Stimulated activated CD4-positive, alpha-beta T cell treated with anti-CD3 and anti-CD28 coated beads, Interleukin-12 subunit alpha, Interleukin-12 subunit beta, amount 100 ng/mL, for 4 hours (primary cell): Measurements from ENCODE around the gene TRAF3IP1.
A peak's percentile ranks its signal among the peaks of the same experiment; 100 is the strongest.

Experiments
- DNase-seq: peaks from one replicate; pipeline ENCODE4 v3.0.0-alpha.2; 2020

The TRAF3IP1 gene

DNA sequence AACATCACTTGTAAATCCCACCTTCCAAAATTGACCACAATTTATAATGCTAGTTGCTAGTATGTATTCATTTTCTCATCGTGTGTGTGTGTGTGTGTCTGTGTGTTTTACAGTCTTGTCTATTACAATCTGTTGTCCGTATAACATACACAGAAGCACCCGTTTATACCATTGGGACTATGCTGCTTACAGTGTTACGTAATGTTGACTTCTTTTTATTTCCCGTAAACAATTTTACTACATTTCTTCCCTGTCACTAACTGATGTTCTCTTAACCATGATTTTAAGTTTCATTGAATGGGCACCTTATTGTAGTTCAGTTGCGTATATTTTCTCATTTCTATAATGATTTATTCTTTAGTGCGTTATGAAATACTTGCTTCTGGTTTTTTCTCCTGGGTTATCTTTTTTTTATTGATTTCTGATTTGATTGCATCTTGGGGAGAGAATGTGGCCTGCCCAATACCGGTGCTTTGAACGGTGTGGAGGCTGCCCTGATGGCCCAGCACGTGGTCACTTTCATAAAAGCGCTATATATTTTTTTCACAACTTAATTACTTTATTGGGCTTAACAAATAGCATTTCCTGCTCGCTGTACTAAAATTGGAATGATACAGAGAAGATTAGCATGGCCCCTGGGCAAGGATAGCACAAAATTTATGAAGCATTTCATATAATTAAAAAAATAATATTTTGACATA, 91.9 kb downstream of the TRAF3IP1 start:
- no peak for DNase-seq

DNA sequence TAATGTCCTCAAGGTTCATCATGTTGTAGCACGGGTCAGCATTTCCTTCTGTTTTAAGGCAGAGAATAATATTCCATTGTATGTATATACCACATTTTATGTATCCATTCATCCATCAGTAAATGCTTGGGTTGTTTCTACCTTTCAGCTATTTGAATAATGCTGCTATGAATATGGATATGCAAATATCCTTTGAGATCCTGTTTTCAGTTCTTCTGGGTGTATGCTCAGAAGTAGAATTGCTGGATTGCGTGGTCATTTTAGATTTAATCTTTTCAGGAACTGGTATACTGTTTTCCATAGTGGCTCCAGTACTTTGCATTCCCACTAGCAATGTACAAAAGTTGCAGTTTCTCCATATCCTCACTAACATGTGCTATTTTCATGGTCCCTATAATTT, 93.0 kb downstream of the TRAF3IP1 start:
- no peak for DNase-seq

DNA sequence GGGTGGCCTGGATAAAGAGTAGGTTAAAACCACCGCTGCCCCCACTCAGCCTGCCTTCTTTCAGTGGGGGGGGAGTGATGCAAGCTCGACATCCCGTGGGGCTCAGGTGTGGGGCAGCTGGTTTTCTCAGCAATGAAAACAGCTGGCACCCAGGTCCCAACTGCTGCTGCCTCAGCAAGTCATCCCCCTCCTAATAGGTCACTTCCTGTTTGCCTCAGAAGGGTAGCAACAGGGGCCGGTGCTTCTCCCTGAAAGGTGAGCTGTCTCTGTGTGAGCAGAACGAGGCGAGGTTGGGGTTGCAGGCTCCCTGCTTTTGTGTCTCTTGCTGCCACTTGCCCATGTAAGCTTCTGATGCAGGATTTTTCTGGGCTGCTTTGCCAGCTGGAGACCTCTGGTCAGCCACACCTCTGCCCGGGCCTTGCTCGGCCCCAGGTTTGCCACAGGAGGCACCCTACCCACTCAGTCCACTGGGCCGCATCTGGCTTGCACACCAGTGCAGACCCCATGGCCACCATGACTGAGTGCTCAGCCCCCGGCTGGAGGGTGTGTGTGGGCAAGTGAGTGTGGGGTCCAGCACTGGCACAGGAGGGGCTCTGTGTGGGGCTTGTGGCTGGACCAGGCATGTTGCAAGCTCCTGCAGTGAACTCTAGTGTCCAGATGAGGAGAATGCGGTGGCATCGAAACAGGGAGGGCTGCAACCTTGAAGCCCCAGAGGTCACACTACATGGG, 94.9 kb downstream of the TRAF3IP1 start:
- DNase-seq, result no peak

DNA sequence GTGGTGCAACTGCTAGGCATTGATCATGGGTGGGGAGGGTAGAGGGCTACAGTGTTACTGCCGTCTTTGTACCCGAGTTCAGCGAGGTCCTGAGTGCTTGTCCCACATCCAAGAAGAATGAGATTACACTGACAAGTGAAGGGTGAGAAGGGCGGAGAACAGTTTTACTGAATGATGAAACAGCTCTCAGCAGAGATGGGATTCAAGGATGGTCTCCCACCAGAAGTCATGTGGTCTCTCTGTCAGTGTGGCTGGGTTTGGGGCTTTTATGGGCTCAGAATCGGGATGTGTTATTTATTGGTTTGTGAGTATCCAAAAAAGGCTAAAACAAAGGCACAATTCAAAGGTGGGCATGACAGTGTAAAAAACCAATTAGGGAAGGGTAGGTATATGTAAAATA, 95.6 kb downstream of the TRAF3IP1 start:
- no peak for DNase-seq

DNA sequence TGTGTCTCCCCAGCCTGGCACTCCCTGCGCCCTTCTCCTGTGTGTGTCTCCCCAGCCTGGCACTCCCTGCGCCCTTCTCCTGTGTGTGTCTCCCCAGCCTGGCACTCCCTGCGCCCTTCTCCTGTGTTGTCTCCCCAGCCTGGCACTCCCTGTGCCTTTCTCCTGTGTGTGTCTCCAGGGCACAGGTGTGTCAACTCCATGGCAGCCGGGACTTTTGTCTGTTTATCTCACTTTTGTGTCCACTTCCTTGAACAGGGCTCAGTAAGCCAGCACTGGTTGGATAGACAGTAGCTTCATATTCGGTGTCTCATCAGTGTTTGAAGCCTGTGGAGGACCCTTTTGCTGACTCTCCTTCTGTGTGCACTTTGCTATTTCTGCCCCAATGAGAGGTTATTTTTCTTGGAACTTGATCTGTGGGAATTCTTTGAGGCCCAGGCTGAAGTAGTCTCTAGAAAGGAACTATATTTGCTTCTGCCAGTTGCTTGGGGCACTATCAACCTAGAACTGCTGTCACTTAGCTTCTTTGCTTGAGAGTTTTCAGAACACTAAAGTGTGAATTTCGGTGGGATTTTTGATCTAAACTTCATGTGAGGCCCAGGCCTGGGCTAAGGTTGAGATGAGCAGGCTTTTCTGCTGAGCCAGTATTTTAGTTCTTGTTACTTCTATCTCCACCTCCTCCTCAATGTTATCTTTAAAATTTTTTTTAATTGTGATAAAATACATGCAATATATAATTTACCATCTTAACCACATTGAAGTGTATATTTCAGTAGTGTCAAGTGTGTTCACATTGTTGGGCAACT, 98.1 kb downstream of the TRAF3IP1 start:
- no peak for DNase-seq

DNA sequence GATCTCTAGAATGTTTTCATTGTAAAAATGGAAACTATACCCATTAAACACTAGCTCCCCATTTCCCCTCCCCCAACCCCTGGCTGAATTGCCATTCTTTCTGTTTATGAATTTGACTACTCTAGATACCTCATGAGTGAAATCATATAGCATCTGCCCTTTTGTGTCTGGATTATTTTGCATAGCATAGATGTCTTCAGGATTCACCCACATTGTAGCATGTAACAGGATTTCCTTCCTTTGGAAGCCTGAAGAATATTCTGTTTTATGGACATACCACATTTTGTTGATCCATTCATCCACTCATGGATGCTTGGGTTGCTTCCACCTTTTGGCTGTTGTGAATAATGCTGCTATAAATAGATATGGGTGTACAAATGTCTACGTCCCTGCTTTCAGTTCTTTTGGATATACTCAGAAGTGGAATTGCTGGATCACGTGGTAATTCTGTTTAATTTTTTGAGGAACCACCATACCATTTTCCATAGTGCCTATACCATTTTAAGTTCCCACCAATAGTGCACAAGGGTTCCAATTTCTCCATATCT, 98.8 kb downstream of the TRAF3IP1 start:
- no peak for DNase-seq

DNA sequence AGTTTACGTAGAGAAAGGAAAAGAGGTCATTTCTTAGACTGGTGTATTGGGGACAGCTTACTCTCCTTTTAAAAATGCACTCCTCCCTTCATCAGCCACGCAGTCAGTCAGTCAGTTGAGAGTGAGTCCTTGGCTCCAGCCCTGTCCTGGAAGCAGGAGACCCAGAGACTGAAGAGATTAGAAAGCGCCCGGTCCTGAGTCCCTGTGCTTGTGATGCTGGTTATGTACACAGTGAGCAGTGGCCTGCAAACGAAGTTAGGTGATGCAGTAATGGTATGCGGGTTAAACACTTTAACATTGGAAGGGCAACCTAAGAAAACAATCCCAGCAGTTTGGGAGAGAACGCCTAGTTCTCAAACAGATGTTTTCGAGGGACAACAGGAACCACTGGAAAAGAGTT, 100.1 kb downstream of the TRAF3IP1 start:
- DNase-seq, result no peak

DNA sequence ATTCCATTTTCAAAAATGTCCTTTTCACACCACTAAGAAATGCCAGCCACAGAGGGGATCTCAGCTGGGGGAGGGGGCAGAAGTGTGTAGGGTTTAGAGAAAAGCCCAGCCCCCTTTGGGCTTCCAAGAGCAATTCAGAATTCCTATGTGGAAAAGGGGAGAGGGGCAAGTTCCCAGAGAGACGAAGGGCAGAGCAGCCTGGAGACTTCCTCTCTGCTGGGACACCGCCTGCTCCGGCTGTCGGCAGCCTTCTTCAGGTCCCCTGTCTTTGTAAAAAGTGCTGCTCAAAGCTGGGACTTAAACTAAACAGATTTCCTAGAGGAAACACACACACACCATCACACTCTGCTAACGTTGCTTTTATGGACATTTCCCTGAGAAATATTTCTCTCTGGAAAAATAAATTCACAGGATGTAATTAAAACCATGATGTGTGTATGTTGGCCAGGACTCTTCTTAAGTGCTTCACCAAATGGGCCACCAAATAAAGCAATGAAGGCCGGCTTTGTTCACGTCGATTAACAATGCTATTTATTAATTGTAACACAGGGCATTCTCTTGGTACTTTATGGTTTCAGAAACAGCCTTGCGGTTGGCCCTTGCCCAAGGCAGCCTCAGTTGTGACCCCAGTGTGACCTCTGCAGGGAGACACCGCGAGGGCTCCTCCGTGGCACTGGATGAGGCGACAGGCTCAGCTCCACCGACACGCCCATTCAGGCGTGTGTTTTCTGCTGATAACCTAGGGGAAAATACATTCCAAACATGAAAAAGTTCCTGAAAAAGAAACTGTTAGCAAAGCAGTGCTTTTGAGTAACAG, 100.8 kb downstream of the TRAF3IP1 start:
- DNase-seq, result no peak

DNA sequence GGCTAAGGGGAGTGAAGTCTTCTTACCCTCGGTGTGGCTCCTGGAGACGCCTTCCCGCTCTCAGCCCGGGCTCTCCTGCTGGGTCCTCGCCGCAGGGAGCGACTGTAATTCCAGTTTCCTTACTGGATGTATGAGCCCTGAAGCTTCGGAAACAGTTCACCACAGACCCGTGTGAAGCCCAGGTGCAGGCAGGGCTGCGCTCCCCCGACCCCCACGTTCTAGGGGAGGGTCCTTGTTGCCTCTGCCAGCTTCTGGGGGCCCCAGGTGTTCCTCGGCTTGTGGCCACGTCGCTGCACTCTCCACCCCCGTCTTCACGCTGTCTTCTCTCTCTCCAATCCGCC, 101.3 kb downstream of the TRAF3IP1 start:
- no peak for DNase-seq

DNA sequence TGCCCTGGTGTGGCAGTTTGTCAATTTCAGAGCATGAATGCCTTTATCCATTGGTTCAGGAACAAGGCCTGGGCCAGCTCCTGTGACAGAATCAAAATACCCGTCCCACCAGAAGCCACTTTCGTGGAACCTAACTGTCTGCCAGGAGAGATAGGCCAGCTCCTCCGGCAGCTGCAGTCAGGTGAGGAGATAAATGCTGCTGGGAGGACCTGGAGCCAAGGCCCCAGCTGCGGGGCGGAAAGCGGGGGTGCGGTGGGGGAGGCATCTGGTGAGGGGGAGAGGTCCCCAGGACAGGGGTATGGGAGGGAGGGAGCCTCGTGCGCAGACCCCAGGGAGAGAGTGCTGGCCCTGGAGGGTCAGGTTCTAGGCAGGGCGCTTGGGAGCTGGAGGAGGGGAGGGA, 102.0 kb downstream of the TRAF3IP1 start:
- no peak for DNase-seq

DNA sequence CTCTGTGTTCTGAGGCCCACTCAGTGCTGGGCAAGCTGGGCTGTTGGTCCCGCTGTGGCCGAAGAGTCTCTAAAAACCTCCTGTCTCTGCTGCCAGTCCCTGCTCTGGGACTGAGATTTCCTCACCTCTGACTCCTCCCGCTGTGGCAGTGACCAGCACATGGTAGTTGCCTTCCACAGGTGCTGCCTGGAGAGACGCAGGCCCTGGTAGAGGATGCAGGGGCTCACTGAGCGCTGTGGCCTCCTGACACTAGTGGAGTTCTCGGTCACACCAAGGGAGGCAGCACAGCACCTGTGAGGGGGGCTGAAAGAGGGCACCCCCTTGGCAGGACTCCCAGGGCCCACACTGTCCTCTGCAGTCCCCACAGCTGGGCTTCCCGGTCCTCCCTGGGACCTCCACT, 102.6 kb downstream of the TRAF3IP1 start:
- no peak for DNase-seq

DNA sequence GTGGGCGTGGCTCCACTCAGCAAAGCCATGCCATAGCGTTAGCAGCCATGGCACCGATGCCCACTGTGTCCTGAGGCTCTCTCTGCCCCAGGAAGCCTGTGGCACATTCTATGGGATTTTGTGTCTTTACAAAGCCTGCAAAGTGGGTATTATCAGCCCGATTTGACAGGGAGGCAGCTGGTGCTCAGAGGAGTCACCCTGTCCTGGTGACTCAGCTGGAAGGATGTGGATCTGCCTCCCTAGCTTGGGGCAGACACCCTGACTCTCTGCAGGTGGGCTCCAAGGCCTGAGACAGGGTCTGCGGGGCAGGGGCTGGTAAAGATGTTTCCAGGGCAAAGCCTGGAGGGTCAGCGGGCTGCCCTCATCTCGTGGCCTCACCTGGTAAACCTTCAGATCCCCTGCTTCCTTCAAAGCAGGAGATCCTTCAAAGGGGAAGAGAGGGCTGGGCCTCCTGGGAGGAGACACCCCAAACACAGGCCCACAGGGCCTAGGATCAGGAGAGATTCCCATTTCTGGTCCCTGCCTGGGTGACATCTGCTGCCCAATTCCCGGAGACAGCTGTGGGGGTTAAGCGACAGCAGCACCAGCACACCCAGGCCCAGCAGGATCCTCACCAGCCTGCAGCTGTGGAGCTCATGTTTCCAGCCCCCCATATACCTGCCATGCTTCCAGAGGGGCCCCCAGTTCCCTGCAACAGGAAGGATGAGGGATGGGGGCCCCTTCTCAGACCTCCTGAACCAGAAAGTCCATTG, 103.4 kb downstream of the TRAF3IP1 start:
- DNase-seq, result no peak

DNA sequence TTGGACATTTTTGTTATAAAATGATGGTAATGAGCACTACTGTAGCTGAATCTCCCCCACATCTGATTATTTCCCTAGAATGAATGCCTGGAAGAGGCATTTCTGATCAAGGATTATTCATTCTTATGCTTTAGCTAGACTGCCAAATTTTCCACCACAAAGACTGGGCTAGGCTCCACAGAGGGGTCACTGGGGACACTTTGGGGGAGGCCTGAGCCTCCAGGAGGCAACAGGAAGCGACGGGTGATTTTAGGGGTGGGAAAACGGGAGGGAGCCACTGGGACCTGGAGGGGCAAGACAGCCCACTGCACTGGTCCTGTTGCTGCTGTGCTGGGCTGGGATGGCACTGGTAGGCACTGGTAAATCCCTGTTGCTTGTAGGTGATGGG, 104.0 kb downstream of the TRAF3IP1 start:
- no peak for DNase-seq

DNA sequence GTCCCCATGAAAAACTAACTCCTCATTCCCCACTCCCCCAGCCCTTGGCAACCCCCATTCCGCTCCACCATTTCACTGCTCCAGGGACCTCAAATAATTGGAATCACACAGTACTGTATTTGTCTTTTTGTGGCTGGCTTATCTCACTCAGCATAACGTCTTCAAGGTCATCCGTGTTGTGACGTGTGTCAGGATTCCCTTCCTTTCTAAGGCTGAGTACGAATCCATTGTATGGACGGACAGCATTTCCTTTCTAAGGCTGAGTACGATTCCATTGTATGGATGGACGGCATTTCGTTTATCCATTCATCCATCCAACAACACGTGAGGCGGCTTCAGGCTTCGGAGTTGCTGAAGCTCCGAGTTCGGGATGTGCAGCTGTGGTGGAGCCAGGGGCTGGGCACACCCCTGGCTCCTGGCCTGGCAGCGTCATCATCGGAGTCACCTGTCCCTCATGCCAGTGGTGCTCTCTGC, 105.2 kb downstream of the TRAF3IP1 start:
- no peak for DNase-seq

DNA sequence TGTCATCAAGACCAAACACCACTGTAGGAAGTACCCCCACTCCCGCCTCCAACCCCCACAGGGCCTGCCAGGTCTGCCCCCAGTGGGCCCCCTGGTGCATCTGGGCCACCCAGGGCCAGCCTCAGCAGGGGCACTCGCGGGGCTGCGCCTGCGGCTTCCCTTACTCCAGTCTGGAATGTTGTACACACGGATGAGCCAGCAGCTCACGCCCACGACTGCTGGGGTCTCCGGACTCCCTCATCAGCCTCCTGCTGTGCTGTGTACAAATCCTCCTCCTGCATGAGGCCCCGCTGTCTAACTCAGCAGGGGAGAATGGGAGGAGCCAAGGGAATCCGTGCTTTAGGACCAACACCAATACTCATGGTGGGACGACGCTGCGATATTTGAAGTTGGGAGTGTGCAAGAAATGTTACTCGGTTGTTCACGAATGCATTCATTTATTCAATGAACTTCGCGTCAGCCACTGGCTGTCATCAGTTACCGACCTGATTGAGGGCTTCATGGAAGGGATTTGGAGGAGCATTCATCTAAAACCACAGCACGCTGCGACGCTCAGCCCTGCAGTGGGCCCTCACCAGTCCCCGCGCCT, 105.8 kb downstream of the TRAF3IP1 start:
- DNase-seq, result peak; percentile 15

DNA sequence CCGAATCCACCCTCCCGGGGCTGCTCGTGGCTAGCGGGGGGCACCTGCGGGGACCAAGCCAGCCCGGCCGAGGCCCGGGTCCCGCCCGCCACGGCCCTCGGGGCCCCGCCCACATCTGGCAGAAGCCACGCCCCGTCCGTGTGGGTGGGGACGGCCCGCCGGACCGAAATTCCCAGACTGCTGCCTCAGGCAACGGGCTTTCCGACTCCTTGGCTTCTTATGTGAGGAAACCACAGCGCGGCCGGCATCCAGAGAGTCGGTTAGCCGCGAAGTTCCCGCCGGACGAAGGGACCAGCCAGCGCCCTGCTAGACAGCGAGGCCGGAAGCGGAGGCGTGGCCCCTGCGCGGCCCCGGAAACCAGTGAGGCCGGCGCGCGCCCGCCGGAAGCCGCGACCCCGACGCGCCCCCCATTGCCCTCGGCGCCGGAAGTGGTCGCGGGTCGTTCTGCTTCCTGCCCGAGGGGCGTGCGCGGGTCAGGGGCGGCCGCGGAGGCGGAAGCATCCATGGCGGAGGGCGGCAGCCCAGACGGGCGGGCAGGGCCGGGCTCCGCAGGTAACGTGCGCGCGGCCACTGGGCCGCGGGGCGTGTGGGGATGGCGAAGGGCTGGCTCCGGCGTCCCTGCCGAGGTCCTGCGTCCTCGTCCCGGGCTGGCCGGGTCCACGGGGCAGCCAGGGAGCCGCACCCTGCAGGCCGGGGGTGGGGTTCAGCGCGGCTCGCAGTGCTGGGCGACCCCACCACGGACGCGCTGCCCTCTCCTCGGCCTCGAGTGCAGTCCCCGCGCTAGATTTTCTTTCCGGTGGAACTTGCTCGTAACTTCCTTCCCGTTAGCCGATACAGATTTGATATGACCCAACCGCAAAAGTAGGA, 106.5 kb downstream of the TRAF3IP1 start, which contains the start of gene ASB1:
TSS of gene ASB1 (plus strand) at position 360 of the 867 bp plus-strand sequence. CDS start at position 504, 144 bp downstream.
- DNase-seq, result peak; percentile 78

DNA sequence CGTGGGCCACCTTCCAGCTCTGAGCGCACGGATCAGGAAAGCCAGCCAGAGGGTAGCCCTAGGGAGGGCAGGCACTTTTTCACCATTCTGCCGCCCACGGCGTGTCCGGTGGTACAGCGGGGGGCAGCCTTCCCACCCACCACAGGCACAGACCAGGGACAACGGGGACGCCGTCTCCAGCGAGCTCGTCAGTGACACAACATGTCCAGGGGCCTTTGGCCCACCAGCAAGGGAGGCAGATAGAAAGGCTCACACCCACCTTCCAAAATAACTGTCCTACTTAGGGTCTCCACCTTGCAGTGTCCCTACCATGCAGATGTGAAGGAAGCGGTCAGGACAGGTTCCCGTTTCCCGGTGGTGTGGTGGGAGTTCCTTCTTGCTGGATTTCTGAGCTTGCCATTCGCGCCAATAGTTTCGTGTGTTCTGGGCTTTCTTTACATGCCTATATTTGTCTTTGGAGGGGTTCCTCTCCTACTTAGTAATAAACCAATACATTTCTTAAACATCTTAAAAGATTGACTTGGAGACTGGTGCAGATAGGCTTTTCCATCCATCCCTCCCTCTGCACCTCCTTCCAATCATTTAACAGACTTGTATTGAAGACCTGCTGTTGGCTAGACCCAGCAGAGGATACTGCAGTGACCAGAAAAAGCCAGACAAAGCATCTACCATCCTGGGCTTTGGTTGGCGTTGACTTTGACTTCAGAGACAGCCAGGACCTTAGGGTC, 107.3 kb downstream of the TRAF3IP1 start:
- no peak for DNase-seq

DNA sequence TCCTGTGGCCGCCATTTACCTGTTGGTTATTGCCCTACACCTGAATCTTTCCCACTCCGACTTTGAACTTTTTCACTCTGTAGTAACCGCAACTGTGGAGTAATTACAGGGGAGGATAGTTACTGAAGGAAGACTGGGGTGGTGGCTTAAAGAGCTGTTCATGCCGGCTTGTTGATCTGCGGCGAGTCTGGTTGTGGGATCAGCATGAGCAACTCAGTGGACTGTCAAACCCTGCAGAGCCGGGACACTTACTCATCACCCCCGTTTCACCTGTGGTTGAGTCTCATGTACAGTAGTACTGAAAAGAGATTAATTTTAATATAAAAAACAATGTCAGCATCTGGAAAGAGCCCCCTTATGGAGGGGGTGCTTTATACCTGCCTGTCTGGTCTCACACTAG, 108.5 kb downstream of the TRAF3IP1 start:
- DNase-seq, result no peak

DNA sequence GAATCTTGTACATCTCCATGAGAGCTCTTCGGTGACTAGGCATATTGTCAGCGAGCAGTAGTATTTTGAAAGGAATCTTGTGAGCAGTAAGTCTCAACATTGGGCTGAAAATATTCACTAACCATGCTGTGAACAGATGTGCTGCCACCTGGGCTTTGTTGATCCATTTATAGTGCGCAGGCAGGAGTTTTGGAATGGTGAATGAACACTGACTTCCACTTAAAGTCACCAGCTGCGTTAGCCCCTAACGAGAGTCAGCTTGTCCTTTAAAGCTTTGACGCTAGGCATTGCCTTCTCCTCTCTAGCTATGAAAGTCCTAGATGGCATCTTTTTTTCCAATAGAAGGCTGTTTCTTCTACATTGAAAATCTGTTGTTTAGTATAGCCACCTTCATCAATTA, 110.5 kb downstream of the TRAF3IP1 start:
- no peak for DNase-seq

DNA sequence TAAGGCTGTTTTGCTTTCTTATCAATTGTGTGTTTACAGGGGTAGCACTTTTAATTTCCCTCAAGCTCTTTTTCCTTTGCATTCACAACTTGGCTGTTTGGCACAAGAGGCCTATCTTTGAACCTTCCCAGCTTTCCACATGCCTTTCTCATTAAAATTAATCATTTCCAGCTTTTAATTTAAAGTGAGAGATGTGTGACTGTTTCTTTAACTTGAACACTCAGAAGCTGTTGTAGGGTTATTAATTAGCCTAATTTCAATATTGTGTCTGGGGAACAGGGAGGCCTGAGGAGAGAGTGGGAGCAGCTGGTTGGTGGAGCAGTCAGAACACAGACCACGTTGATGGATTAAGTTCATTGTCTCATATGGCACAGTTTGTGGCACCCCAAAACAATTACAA, 111.1 kb downstream of the TRAF3IP1 start:
- DNase-seq, result no peak
